GM12891 (cell line): Measurements from ENCODE around the gene ATP10D. TPM values are rescaled to one million over a fixed set of nuclear protein-coding genes. Genes with fewer than 3 reads are reported as not detected.

Experiments used
- DNase-seq: peaks from one replicate; pipeline ENCODE4 v3.0.0; 2011; ENCODE audit warnings: low spot score; ENCODE audit not compliant: insufficient read length
- FAIRE-seq: peaks from 2 replicates; lab custom pipeline; 2011; peaks lifted over from hg19 to GRCh38; lab: Jason Lieb, UNC
- PAX5 ChIP-seq: IDR thresholded peaks from 2 replicates; pipeline ENCODE4 v1.6.1; 2011; ENCODE audit warnings: low read length, moderate library complexity, mild to moderate bottlenecking; ENCODE audit not compliant: insufficient read depth, severe bottlenecking
- POLR2A ChIP-seq: IDR thresholded peaks from 2 replicates; pipeline ENCODE4 v1.6.1; 2011; ENCODE audit warnings: low read depth, low read length, control low read depth
- POLR2AphosphoS5 ChIP-seq: IDR thresholded peaks from 2 replicates; pipeline ENCODE4 v1.6.1; 2011; ENCODE audit warnings: low read depth, low read length, control low read depth
- POU2F2 ChIP-seq: IDR thresholded peaks from 2 replicates; pipeline ENCODE4 v1.6.1; 2011; ENCODE audit warnings: low read depth, mild to moderate bottlenecking, control low read depth, low read length, moderate library complexity
- SPI1 ChIP-seq: IDR thresholded peaks from 2 replicates; pipeline ENCODE4 v1.6.1; 2011; ENCODE audit warnings: low read depth, low read length, control low read depth
- TAF1 ChIP-seq: IDR thresholded peaks from 2 replicates; pipeline ENCODE4 v1.6.1; 2011; ENCODE audit warnings: low read depth, low read length, control low read depth
- polyA plus RNA-seq: library from polyadenylated mRNA; unstranded; fragments of >200 nt; gene quantifications from one replicate; pipeline ENCODE4 v1.2.1, GENCODE V29; 2012; ENCODE audit warnings: low read depth, missing spikeins, inconsistent platforms; ENCODE audit not compliant: missing spikeins

ATP10D gene
- polyA plus RNA-seq, result 3.4 TPM

- peak; percentile 99 for FAIRE-seq
Measured at GRCh38 chr4:47485047-47485692, at the start of gene ATP10D. TSS of gene ATP10D (plus strand) at chr4:47485275. CDS start at chr4:47512541, 27,266 bp downstream.

GRCh38 chr4:47442980-47443379, 42.1 kb upstream of the ATP10D start:
- TF ChIP-seq POU2F2, result no peak
- TF ChIP-seq SPI1, result peak; percentile 42; the same call in 1 of the 2 replicates
- DNase-seq (no peak), FAIRE-seq (peak; percentile 48)

More at GRCh38 chr4:47485047-47485692, at the start of gene ATP10D:
- TF ChIP-seq SPI1, result peak; percentile 58
- peak; percentile 88 for TF ChIP-seq POLR2A
- peak; percentile 80 for TF ChIP-seq POLR2AphosphoS5
- no peak; the same call in 1 of the 2 replicates for TF ChIP-seq POU2F2
- DNase-seq, result peak; percentile 48

- DNase-seq (no peak), FAIRE-seq (no peak)
- TF ChIP-seq PAX5, result no peak
- TF ChIP-seq POLR2A, result no peak
- TF ChIP-seq TAF1, result no peak
- no peak for TF ChIP-seq SPI1
- TF ChIP-seq POLR2AphosphoS5, result no peak
- TF ChIP-seq POU2F2, result no peak
Measured at GRCh38 chr4:47444031-47444430, 41.0 kb upstream of the ATP10D start.

- TF ChIP-seq POU2F2 (no peak), POLR2AphosphoS5 (no peak), TAF1 (no peak), POLR2A (no peak), PAX5 (no peak)
- DNase-seq, result no peak
- no peak for FAIRE-seq
Measured at GRCh38 chr4:47451657-47452056, 33.4 kb upstream of the ATP10D start.

- DNase-seq (no peak), FAIRE-seq (no peak)
- peak; percentile 11; the same call in 1 of the 2 replicates for TF ChIP-seq TAF1
- TF ChIP-seq POLR2AphosphoS5, result no peak
- TF ChIP-seq SPI1, result no peak
- TF ChIP-seq POLR2A, result no peak
Measured at GRCh38 chr4:47462799-47463234, 22.3 kb upstream of the ATP10D start.

GRCh38 chr4:47463235-47463956, 21.7 kb upstream of the ATP10D start, which contains the start of gene COMMD8:
TSS of gene COMMD8 (minus strand) at chr4:47463702. CDS start at chr4:47463651, 51 bp downstream.
- peak; percentile 100 for FAIRE-seq
- DNase-seq, result peak; percentile 83
- peak; percentile 84 for TF ChIP-seq POLR2A
- TF ChIP-seq TAF1, result no peak
- TF ChIP-seq POLR2AphosphoS5, result peak; percentile 77
- 0 out of 2 replicates have a peak, but pooled peaks have one; percentile 39 for TF ChIP-seq POU2F2
- no peak for TF ChIP-seq PAX5

GRCh38 chr4:47465004-47465403, 20.1 kb upstream of the ATP10D start:
- peak; percentile 2 for DNase-seq
- TF ChIP-seq POLR2AphosphoS5 (no peak), SPI1 (peak; percentile 93), PAX5 (peak; percentile 64)
- FAIRE-seq, result peak; percentile 51

- no peak for FAIRE-seq
Measured at GRCh38 chr4:47466056-47466785, 18.9 kb upstream of the ATP10D start.

GRCh38 chr4:47468706-47469365, 16.2 kb upstream of the ATP10D start:
- FAIRE-seq (no peak), DNase-seq (no peak)
- TF ChIP-seq POLR2AphosphoS5 (no peak), POU2F2 (no peak), TAF1 (no peak), SPI1 (no peak), POLR2A (no peak), PAX5 (no peak)

More at GRCh38 chr4:47466056-47466785, 18.9 kb upstream of the ATP10D start:
- no peak for DNase-seq
- TF ChIP-seq SPI1 (no peak), POLR2A (no peak), POU2F2 (no peak)
